Endothelial cell of hepatic sinusoid (primary cell): ENCODE data around the gene SLC4A4.

Experiments used
- in situ Hi-C: cut with HindIII; loops from 2 replicates; pipeline ENCODE4 v1.10.0; 2017; ENCODE audit warnings: low sequenced_read_pairs

The SLC4A4 gene

GRCh38 chr4:71338846-71339593, at the start of gene SLC4A4:
SLC4A4 (plus strand) TSS chr4:71339020.
- in situ Hi-C loops, result no loop called here

DNA sequence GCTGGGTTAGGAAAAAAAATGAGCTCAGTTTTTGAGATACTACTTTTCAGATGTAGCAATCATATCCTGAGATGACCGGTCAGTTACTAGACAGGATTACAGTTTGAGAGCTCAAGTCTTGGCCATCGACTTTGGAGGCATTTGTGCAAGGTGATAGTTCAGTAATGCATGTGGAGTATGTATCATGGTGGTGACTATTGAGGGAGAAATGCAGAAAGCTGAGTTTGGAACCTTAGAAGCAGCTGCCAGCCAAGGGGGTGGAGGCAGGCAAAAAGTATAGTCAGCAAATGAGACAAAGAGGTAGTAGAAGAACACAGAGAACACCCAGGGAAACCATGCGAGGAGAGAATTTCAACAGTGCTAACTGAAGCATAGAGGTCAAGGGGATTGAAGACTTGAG, 48.7 kb upstream of the SLC4A4 start:
- in situ Hi-C loops, result no loop called here

- in situ Hi-C loops, result no loop called here
Observed at GRCh38 chr4:71290476-71290875, 48.3 kb upstream of the SLC4A4 start.

DNA sequence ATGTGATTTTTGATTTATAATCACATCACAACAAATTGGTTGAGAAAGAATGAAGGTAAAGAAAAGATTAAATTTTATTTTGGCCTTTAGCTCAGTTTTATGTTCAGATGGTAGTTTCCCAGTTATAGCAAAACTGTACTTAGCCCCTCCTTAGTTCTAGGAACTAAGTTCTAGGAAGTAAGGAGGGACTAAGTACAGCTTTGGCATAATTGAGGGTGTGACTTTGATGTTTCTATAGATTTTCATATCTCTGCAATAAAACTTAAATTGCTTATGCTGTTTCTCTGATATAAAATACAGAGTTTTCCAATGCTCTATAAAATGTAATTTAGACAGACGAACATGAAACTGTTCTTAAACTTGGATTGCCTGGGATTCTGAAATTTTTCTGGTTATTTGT, 46.6 kb upstream of the SLC4A4 start:
- in situ Hi-C loops, result no loop called here

DNA sequence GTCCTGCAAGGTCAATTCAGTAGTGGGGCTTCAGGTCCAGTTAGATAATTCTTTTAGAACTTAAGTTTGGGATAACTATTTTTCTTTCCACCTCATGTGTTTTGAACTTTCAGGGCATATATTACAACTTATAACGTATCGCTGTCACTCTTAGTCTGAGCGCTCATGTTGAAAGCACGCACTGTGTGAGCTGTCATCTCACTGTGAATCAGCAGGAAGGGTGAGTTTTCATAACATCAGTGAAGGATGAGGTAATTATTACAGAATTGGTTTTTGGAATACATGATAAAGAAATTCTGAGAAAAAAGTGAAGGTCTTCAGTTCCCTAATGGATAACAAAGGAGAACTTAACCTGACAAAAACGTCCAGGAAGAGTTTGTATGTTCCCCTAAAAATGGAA, 45.1 kb upstream of the SLC4A4 start:
- in situ Hi-C loops, result no loop called here

DNA sequence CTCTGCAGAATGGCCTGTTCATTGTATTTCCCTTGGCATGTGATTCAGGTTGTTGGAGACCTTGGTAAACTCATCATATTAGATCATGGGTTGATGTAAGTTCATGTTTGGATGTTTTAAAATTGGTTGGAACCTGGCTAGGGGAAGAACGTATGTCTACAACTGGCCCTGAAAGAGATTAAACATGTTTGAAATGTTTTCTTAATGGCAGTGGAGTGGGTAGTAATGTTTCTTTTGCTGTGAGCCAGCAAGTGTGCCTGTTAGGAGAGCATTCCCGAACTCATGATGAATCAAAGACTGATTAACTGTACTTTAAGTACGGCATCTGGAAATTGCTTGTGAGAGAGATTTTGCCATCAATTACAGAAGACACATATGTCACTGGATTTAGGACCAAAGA, 44.5 kb upstream of the SLC4A4 start:
- in situ Hi-C loops, result no loop called here

- in situ Hi-C loops, result no loop called here
Observed at GRCh38 chr4:71296945-71297344, 41.9 kb upstream of the SLC4A4 start.

DNA sequence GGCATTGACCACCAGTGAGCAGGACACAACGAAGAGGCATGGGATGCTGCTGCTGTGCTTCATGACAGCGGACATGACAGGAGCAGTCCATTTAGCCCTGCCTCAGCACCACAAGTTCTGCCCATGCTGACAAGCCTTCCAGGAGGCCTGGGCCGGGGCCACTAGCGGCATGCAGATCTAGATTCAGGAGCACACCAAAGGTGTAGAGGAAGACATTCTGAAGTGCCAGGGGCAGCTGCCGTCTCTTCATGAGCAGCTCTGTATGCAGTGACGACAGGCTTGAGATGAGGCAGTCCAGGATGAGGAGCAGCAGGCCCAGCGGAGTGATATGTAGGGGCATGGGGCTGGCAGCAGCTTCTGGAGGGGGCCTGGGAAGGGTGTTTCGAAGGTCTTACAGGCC, 38.5 kb upstream of the SLC4A4 start:
- in situ Hi-C loops, result no loop called here

DNA sequence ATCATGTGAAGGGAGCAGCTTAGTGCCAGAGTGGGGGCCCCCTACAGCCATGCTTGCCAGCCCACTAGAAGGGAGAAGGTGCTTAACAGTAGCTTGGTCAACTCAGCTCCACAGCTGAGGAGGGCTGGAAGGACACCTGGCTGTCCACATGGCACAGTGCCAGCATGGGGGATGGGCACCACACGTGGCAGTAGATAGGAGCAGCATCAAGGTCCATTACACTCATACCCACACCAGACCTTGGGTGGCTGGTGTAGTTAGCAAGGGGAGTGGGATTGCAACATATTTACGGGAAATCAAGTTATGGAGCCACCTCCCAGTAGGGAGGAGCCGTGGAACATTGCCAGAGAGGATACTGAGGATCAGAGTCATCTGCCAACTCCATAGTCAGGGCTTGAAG, 37.9 kb upstream of the SLC4A4 start:
- in situ Hi-C loops, result no loop called here

GRCh38 chr4:71303287-71303686, 35.5 kb upstream of the SLC4A4 start:
- in situ Hi-C loops, result no loop called here

DNA sequence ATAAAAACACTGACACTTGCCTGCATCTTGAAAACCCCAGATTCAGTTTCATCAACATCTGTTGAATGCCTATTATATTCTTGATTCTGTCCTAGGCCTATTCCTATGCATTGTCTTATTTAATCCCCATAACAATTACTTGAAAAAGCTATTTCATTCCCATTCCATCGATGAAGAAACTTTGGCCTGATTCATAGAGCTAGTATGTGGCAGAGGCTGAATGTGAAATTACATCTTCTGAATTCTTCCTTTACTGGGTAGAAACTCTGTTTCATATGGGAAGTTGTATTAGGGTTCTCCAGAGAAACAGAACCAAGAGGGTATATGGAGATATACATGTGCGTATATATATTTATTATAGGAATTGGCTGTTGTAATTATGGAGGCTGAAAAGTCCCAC, 35.0 kb upstream of the SLC4A4 start:
- in situ Hi-C loops, result no loop called here

DNA sequence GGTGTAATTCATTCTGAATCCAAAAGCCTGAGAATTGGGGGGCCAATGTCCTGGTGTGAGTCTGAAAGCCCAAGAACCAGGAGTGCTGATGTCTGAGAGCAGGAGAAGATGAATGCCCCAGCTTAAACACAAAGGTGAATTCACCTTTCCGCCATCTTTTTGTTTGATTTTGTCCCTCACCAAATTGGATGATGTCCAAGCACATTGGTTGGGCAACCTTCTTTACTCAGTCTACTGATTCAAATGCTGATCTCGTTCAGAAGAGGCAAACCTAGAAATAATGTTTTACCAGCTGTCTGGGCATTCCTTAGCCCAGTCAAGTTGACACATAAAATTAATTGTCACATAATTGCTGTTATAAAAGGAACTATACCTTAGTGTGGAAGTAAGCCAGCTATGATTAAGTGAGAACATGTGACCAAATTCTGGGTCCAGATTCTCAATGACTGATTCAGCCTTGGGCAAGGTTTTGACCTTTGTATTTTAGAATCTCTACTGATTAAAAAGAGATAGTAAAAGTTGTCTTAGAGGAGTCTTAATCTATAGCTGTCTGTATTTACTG, 34.5 kb upstream of the SLC4A4 start:
- in situ Hi-C loops, result no loop called here

DNA sequence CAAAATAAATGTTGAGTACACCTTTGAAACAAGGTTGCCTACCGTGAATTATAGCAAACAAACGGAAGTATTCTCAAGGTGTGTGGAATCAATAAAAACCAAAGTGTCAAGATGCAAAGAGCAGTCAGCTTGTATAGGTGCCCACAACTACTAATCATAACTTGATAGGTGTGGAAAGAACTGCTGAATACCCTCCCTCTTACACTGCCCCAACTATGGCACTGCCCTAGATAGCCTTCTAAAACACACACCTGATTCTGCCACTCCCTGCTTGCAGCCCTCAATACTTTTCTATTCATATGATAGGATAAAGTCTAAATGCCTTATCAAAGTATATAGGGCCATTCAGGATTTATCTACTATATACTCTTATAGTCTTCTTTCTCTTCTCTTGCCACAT, 31.1 kb upstream of the SLC4A4 start:
- in situ Hi-C loops, result no loop called here

- in situ Hi-C loops, result no loop called here
Observed at GRCh38 chr4:71322425-71322824, 16.4 kb upstream of the SLC4A4 start.

DNA sequence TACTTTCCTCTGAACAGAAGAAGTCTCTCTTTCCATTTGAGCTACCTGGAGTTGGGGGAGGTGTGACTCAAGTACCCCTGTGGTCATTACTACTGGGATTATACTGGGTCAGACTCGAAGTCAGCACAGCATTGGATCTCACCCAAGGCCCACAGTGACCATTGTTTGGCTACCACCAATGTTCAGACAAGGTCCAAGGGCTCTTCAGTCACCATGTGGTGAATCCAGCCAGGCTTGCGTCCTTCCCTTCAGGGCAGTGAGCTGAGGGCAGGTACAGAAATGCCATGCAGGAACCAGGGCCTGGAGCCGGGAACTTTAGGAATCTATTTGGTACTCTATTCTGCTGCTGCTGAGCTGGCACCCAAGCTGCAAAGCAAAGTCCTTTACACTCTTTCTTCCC, 5.5 kb upstream of the SLC4A4 start:
- in situ Hi-C loops, result no loop called here

DNA sequence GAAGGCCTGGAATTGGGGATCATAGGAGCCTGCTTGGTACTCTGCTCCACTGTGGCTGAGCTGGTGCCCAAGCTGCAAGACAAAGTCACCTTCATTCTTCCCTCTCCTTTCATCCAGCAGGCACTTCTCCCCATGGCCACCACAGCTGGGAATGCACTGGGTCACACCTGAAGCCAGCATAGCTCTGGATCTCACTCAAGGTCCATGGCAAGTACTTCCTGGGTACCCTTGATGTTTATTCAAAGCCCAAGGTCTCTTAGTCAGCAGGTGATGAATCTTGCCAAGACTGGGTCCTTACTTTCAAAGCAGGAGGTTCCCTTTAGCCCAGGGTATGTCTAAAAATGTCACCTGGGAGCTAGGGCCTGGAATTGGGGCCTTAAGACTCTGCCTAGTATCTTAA, 4.9 kb upstream of the SLC4A4 start:
- in situ Hi-C loops, result no loop called here

GRCh38 chr4:71334465-71334882, 4.3 kb upstream of the SLC4A4 start:
- in situ Hi-C loops, result no loop called here

DNA sequence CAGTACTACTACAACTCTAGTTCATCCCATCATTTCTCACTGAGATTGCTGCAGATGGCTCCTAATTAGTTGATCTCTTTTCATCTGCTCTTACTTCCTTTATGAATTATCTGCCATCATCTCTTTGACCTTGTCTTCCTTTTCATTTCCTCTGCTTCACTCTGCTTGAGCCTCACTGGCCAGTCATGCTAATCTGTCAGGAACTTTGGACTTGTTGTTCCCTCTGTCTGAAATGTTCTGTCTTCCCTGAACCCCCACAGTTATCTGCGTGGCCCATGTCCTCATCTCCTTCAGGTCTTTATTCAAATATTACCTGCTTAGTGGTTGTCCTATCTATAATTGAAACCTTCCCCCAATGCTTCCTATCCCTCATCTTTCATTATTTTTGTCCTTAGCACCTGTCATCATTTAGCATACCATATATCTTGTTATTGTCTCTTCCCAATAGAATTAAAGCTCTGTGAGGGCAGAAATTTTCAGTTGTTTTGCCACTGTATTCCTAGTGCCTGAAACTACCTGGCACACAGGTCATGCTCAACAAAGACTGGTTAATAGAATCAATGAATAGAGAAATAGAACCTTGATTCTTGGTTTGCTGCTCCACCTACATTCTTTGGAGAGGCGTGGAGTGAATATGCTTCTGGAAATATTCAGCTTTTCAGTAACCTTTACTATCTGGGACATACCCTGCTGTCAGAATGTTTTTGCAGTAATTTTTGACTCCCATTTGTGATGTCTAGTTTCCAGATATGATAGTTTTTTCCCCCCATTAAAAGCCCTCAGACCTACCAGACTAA, 5.0 kb downstream of the SLC4A4 start:
- in situ Hi-C loops, result no loop called here

DNA sequence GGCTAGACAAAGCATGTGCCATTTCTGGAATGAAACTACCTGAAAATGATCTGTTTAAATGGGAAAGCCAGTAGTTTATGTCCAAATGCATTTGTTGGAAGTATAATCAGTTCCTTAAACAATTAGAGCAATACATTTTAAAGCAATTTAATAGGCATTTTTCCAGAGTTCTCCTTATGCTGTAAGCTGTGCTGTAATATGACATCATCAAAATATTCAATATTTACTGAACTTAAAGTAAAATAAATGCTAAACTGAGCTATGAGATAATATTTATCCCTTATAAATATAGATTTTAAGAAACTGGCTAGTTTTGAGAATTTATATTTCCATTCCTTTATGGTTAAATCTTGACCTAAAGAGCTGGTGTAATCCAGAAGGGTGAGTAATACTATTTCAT, 7.9 kb downstream of the SLC4A4 start:
- in situ Hi-C loops, result no loop called here

GRCh38 chr4:71348586-71348985, 9.8 kb downstream of the SLC4A4 start:
- in situ Hi-C loops, result no loop called here

DNA sequence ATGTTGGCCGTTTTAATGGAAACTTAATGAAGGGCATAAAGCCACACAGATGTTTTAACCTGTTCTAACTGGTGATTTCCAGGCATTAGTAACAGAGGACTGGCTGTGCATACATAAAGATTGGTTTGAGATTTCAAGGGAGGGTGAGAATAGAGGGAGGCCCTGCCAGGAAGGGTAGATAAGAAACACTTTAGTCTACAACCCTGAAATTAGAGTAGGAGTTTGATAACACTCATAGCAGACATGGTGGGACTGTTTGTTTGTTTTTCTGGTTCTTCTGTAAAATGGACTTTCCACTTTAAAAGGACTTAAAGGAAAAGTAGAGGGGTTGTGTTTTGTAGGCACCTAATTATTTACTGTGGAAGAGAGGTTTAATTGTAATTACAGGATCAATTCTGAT, 16.2 kb downstream of the SLC4A4 start:
- in situ Hi-C loops, result no loop called here

- in situ Hi-C loops, result no loop called here
Observed at GRCh38 chr4:71355971-71356370, 17.2 kb downstream of the SLC4A4 start.
